GM23338 (cell line): ENCODE results near the gene NADK2. TPM values are rescaled to one million over a fixed set of nuclear protein-coding genes. Genes with fewer than 3 reads are reported as not detected.
"Not testable (repeated sequence)": the region's sequence is repeated elsewhere in the genome, so short reads cannot be mapped to it uniquely, and the experiment has no call there.

Source experiments
- ATAC-seq: fragments of 200-7000 bp; cut with Tn5 transposase; 3 replicates; pipeline ENCODE4 v1.9.1; 2020
- DNase-seq: peaks from one replicate; pipeline ENCODE4 v3.0.0-alpha.2; 2015; ENCODE audit warnings: low spot score
- H2AFZ ChIP-seq: fragments of 200-600 bp; sonication (generic); 2 replicates; pipeline ENCODE4 v1.8.0; 2016; ENCODE audit warnings: antibody characterized with exemption, mild to moderate bottlenecking, moderate library complexity
- H3F3A ChIP-seq: fragments of 200-600 bp; sonication (generic); replicated peaks from 2 replicates; pipeline ENCODE4 v1.8.0; 2017; ENCODE audit warnings: antibody characterized with exemption, mixed run types, low read depth
- H3K27ac ChIP-seq: fragments of 200-600 bp; sonication (generic); 2 replicates; pipeline ENCODE4 v1.6.1; 2016; ENCODE audit warnings: low read depth
- H3K27me3 ChIP-seq: fragments of 200-600 bp; sonication (generic); 2 replicates; pipeline ENCODE4 v1.8.0; 2016; ENCODE audit warnings: mild to moderate bottlenecking, mixed run types, moderate library complexity; ENCODE audit not compliant: insufficient read depth
- H3K36me3 ChIP-seq: fragments of 200-600 bp; sonication (generic); 2 replicates; pipeline ENCODE4 v1.8.0; 2016; ENCODE audit warnings: mild to moderate bottlenecking; ENCODE audit not compliant: insufficient read depth
- H3K4me1 ChIP-seq: fragments of 200-600 bp; sonication (generic); 2 replicates; pipeline ENCODE4 v1.8.0; 2016; ENCODE audit warnings: mild to moderate bottlenecking, moderate library complexity; ENCODE audit not compliant: insufficient read depth
- H3K4me2 ChIP-seq: fragments of 200-600 bp; sonication (generic); 2 replicates; pipeline ENCODE4 v1.7.1; 2017; ENCODE audit warnings: mixed run types
- H3K4me3 ChIP-seq: fragments of 200-600 bp; sonication (generic); 2 replicates; pipeline ENCODE4 v1.6.1; 2016; ENCODE audit warnings: mixed run types
- H3K79me2 ChIP-seq: fragments of 200-600 bp; sonication (generic); replicated peaks from 2 replicates; pipeline ENCODE4 v1.8.0; 2017; ENCODE audit warnings: mild to moderate bottlenecking; ENCODE audit not compliant: insufficient read depth
- H3K9me2 ChIP-seq: fragments of 200-600 bp; sonication (generic); 2 replicates; pipeline ENCODE4 v1.8.0; 2017; ENCODE audit not compliant: insufficient read depth
- H4K20me1 ChIP-seq: fragments of 200-600 bp; sonication (generic); replicated peaks from 2 replicates; pipeline ENCODE4 v1.8.0; 2017; ENCODE audit warnings: mild to moderate bottlenecking; ENCODE audit not compliant: insufficient read depth
- H3K27ac Mint-ChIP-seq: 2 replicates; pipeline ENCODE4 v1.8.0; 2020; ENCODE audit warnings: inconsistent platforms, mild to moderate bottlenecking, moderate library complexity, mixed read lengths
- H3K27me3 Mint-ChIP-seq: 3 replicates; pipeline ENCODE4 v1.8.0; 2022; ENCODE audit warnings: low read depth, mild to moderate bottlenecking, moderate library complexity, mixed read lengths, inconsistent platforms; ENCODE audit not compliant: insufficient read depth, poor library complexity
- H3K36me3 Mint-ChIP-seq: 3 replicates; pipeline ENCODE4 v1.8.0; 2021; ENCODE audit warnings: low read depth, mild to moderate bottlenecking, inconsistent platforms, moderate library complexity, mixed read lengths
- H3K4me1 Mint-ChIP-seq: 3 replicates; pipeline ENCODE4 v1.8.0; 2020; ENCODE audit warnings: mild to moderate bottlenecking, inconsistent platforms, mixed read lengths
- H3K4me3 Mint-ChIP-seq: 3 replicates; pipeline ENCODE4 v1.8.0; 2021; ENCODE audit warnings: moderate library complexity, mild to moderate bottlenecking, inconsistent platforms, mixed read lengths
- H3K9me3 Mint-ChIP-seq: 3 replicates; pipeline ENCODE4 v1.8.0; 2020; ENCODE audit warnings: moderate library complexity, mild to moderate bottlenecking, inconsistent platforms, mixed read lengths
- CREB1 ChIP-seq: fragments of 250-450 bp; sonication (Bioruptor Pico); IDR thresholded peaks from 2 replicates; pipeline ENCODE4 v1.5.0; 2020; ENCODE audit warnings: low read depth, mild to moderate bottlenecking, moderate library complexity
- CTCF ChIP-seq, 2 experiments: fragments of 200-600 bp in 1 of 2; sonication (generic) in 1 of 2; conservative IDR thresholded peaks; 2 replicates each; pipeline versions ENCODE4 v1.5.1 to v1.6.1; 2016 to 2017; ENCODE audit warnings: antibody characterized with exemption in 2 of 2, low read depth in 2 of 2, mild to moderate bottlenecking in 2 of 2, moderate library complexity in 1 of 2
- ETS1 ChIP-seq: IDR thresholded peaks from 2 replicates; pipeline ENCODE4 v1.6.1; 2016; ENCODE audit warnings: antibody characterized with exemption
- EZH2 ChIP-seq: fragments of 200-600 bp; sonication (generic); IDR thresholded peaks from one replicate; pipeline ENCODE4 v1.8.0; 2017; ENCODE audit warnings: antibody characterized with exemption, mild to moderate bottlenecking, low read depth; ENCODE audit not compliant: unreplicated experiment
- EZH2phosphoT487 ChIP-seq: fragments of 200-600 bp; sonication (generic); IDR thresholded peaks from one replicate; pipeline ENCODE4 v1.8.1; 2018; ENCODE audit warnings: antibody characterized with exemption; ENCODE audit not compliant: unreplicated experiment
- JUNB ChIP-seq: IDR thresholded peaks from one replicate; pipeline ENCODE4 v1.6.1; 2016; ENCODE audit warnings: antibody characterized with exemption; ENCODE audit not compliant: unreplicated experiment
- POLR2AphosphoS5 ChIP-seq: IDR thresholded peaks from 2 replicates; pipeline ENCODE4 v1.6.1; 2016; ENCODE audit warnings: antibody characterized with exemption, low read depth
- REST ChIP-seq: IDR thresholded peaks from one replicate; pipeline ENCODE4 v1.6.1; 2018; ENCODE audit warnings: antibody characterized with exemption; ENCODE audit not compliant: unreplicated experiment
- ZNF114 ChIP-seq: fragments of 250-450 bp; sonication (Bioruptor Pico); IDR thresholded peaks from 2 replicates; pipeline ENCODE4 v1.5.0; 2020; ENCODE audit warnings: mild to moderate bottlenecking, moderate library complexity
- polyA plus RNA-seq: library from polyadenylated mRNA; unstranded; fragments of >200 nt; fragmentation: Nextera tagmentation; extraction: Ambion mirVana; gene quantifications from 2 replicates; pipeline ENCODE4 v1.2.1, GENCODE V29; 2016
- total RNA-seq: library from RNA; depleted of rRNA; stranded (reverse); fragments of >200 nt; shearing (Covaris generic); gene quantifications from 2 replicates; pipeline ENCODE4 v1.2.3, GENCODE V29; 2014

Gene NADK2
- total and polyA plus RNA-seq, 2 experiments from 2014 or later, result 4.5 to 16.0 TPM

- Mint-ChIP-seq H3K9me3 (peaks cover 31% of the 10 kb centered on the region), H3K4me1 (no peaks in the 10 kb centered on the region), H3K4me3 (no peak overlapping the region), H3K27me3 (no peaks in the 10 kb centered on the region), H3K36me3 (peaks cover 46% of the 10 kb centered on the region), H3K27ac (no peak overlapping the region)
- no peak overlapping the region for H3K4me2 ChIP-seq
- no peak overlapping the region for H3K4me3 ChIP-seq
- no peak for ATAC-seq
- H3K9me2 ChIP-seq, result no peaks in the 10 kb centered on the region
- 0 out of 2 replicates have a peak, but pooled peaks cover 3% of the 10 kb centered on the region for H3K36me3 ChIP-seq
- H4K20me1 ChIP-seq, result 0 out of 2 replicates have a peak, but pooled peaks cover 3% of the 10 kb centered on the region
- no peaks in the 10 kb centered on the region for H3K79me2 ChIP-seq
- no peaks in the 10 kb centered on the region for H3F3A ChIP-seq
- H3K27ac ChIP-seq, result no peak overlapping the region
- no peaks in the 10 kb centered on the region for H3K27me3 ChIP-seq
- TF ChIP-seq ETS1 (no peak), CTCF (conservative IDR thresholded peaks at IDR 0.05; ENCODE audit: low read depth in 2 of 2) (no peak), CREB1 (no peak), POLR2AphosphoS5 (no peak), EZH2phosphoT487 (no peak), ZNF114 (CRISPR knock-in tag) (no peak), EZH2 (no peak), REST (no peak), JUNB (no peak)
- no peak overlapping the region for H2AFZ ChIP-seq
- no peaks in the 10 kb centered on the region for H3K4me1 ChIP-seq
- DNase-seq, result no peak
Observed at GRCh38 chr5:36193746-36194145, 48.0 kb downstream of the NADK2 start.

- not testable (repeated sequence) for H3K4me1 ChIP-seq, H3F3A ChIP-seq, ATAC-seq, H3K4me1 Mint-ChIP-seq, H2AFZ ChIP-seq, H3K4me2 ChIP-seq, H4K20me1 ChIP-seq, H3K27ac ChIP-seq, H3K27me3 Mint-ChIP-seq, H3K4me3 Mint-ChIP-seq, H3K4me3 ChIP-seq, H3K27me3 ChIP-seq, H3K27ac Mint-ChIP-seq, H3K9me2 ChIP-seq, H3K79me2 ChIP-seq, DNase-seq
- H3K36me3 ChIP-seq, result peaks cover 32% of the 10 kb centered on the region
- Mint-ChIP-seq H3K36me3 (peaks cover 96% of the 10 kb centered on the region), H3K9me3 (peaks cover 24% of the 10 kb centered on the region)
Observed at GRCh38 chr5:36184408-36184807, 57.3 kb downstream of the NADK2 start.
